CD14-positive monocyte (primary cell): ENCODE measurements around the gene ASTN2. TPM values are rescaled to one million over a fixed set of nuclear protein-coding genes. Genes with fewer than 3 reads are reported as not detected.

Experiments used
- DNase-seq, 3 donors: peaks; one replicate each; pipeline ENCODE4 v3.0.0-alpha.2; 2011 to 2022
- H2AFZ ChIP-seq: 2 replicates; pipeline ENCODE4 v1.6.0; 2012; ENCODE audit warnings: mild to moderate bottlenecking, low read depth, low read length, inconsistent platforms; ENCODE audit not compliant: insufficient read depth, poor library complexity, severe bottlenecking
- H3K27ac ChIP-seq, 2 donors: 1 replicate in 1 of 2; 2 replicates in 1 of 2; pipeline ENCODE4 v1.5.1; 2012 to 2013; ENCODE audit warnings: low read length in 2 of 2, control low read depth in 1 of 2, inconsistent platforms in 1 of 2, low read depth in 1 of 2, mild to moderate bottlenecking in 1 of 2
- H3K27me3 ChIP-seq, 2 donors: one replicate each; pipeline versions ENCODE4 v1.6.0 to v1.6.1; 2011 to 2013; ENCODE audit warnings: low read length in 2 of 2; ENCODE audit not compliant: control insufficient read depth in 2 of 2, insufficient read depth in 2 of 2
- H3K36me3 ChIP-seq, 2 donors: replicated peaks in 1 of 2; 1 replicate in 1 of 2; 2 replicates in 1 of 2; pipeline versions ENCODE4 v1.5.1 to v1.6.1; 2012 to 2013; ENCODE audit warnings: low read length in 2 of 2, control low read depth in 1 of 2, inconsistent platforms in 1 of 2, mild to moderate bottlenecking in 1 of 2; ENCODE audit not compliant: insufficient read depth in 2 of 2, control insufficient read depth in 1 of 2
- H3K4me1 ChIP-seq, 2 donors: 1 replicate in 1 of 2; 2 replicates in 1 of 2; pipeline versions ENCODE4 v1.5.1 to v1.6.1; 2012 to 2013; ENCODE audit warnings: low read length in 2 of 2, control low read depth in 1 of 2, inconsistent platforms in 1 of 2, mild to moderate bottlenecking in 1 of 2, moderate library complexity in 1 of 2; ENCODE audit not compliant: insufficient read depth in 2 of 2, control insufficient read depth in 1 of 2
- H3K4me2 ChIP-seq: replicated peaks from 2 replicates; pipeline ENCODE3; 2012; ENCODE audit warnings: low read length, moderate library complexity, mild to moderate bottlenecking; ENCODE audit not compliant: poor library complexity, severe bottlenecking; ENCODE audit errors: extremely low read depth
- H3K4me3 ChIP-seq, 3 experiments: fragments of 200-600 bp in 1 of 3; sonication (generic) in 1 of 3; replicated peaks in 1 of 3; 1 replicate in 2 of 3; 2 replicates in 1 of 3; pipeline ENCODE4 v1.5.1; 2011 to 2013; ENCODE audit warnings: low read length in 3 of 3, mild to moderate bottlenecking in 3 of 3, control low read depth in 2 of 3, low read depth in 2 of 3, inconsistent platforms in 1 of 3, moderate library complexity in 1 of 3
- H3K79me2 ChIP-seq: 2 replicates; pipeline ENCODE4 v1.6.0; 2012; ENCODE audit warnings: mild to moderate bottlenecking, control low read depth, inconsistent platforms, low read length, moderate library complexity; ENCODE audit not compliant: insufficient read depth
- H3K9ac ChIP-seq: 2 replicates; pipeline ENCODE4 v1.6.0; 2017; ENCODE audit warnings: low read length, mild to moderate bottlenecking; ENCODE audit not compliant: insufficient read depth, poor library complexity, severe bottlenecking
- H3K9me3 ChIP-seq, 2 donors: replicated peaks in 1 of 2; 1 replicate in 1 of 2; 2 replicates in 1 of 2; pipeline versions ENCODE4 v1.5.1 to v1.6.1; 2012 to 2013; ENCODE audit warnings: low read length in 2 of 2, control low read depth in 1 of 2; ENCODE audit not compliant: control insufficient read depth in 1 of 2, insufficient read depth in 1 of 2
- H4K20me1 ChIP-seq: 2 replicates; pipeline ENCODE4 v1.6.0; 2012; ENCODE audit warnings: mild to moderate bottlenecking, low read length, control low read depth, moderate library complexity; ENCODE audit not compliant: insufficient read depth
- H3K27ac Mint-ChIP-seq, 7 donors: one replicate each; pipeline ENCODE4 v1.8.0; 2020; ENCODE audit warnings: mild to moderate bottlenecking in 7 of 7, mixed read lengths in 7 of 7, moderate library complexity in 6 of 7, inconsistent platforms in 2 of 7
- H3K27me3 Mint-ChIP-seq, 3 donors: one replicate each; pipeline ENCODE4 v1.8.0; 2021 to 2022; ENCODE audit warnings: low read depth in 3 of 3, mild to moderate bottlenecking in 3 of 3, mixed read lengths in 3 of 3, moderate library complexity in 3 of 3, inconsistent platforms in 1 of 3
- H3K36me3 Mint-ChIP-seq, 2 donors: one replicate each; pipeline ENCODE4 v1.8.0; 2020; ENCODE audit warnings: mixed read lengths in 2 of 2, inconsistent platforms in 1 of 2, mild to moderate bottlenecking in 1 of 2
- H3K4me1 Mint-ChIP-seq: one replicate; pipeline ENCODE4 v1.8.0; 2020; ENCODE audit warnings: mild to moderate bottlenecking, mixed read lengths
- H3K4me3 Mint-ChIP-seq, 2 donors: one replicate each; pipeline ENCODE4 v1.8.0; 2020; ENCODE audit warnings: mild to moderate bottlenecking in 2 of 2, mixed read lengths in 2 of 2, moderate library complexity in 1 of 2
- H3K9me3 Mint-ChIP-seq, 7 donors: one replicate each; pipeline ENCODE4 v1.8.0; 2020 to 2022; ENCODE audit warnings: mixed read lengths in 7 of 7, mild to moderate bottlenecking in 6 of 7, moderate library complexity in 6 of 7, inconsistent platforms in 2 of 7
- WGBS: methylation state at CpG from one replicate; pipeline ENCODE4 v1.1.5; 2013; ENCODE audit warnings: missing lambda C conversion rate; ENCODE audit not compliant: insufficient coverage; 5-methylcytosine and 5-hydroxymethylcytosine counted together
- intact Hi-C, 2 donors: fragments of 100-400 bp; cut with micrococcal nuclease; formaldehyde crosslinking; loops; one replicate each; pipeline versions ENCODE4 v1.15.0 to v1.15.1; 2023
- polyA plus RNA-seq, 3 donors: library from polyadenylated mRNA; depleted of rRNA in 1 of 3; unstranded in 2 of 3; stranded (reverse) in 1 of 3; fragments of 300-500 nt in 2 of 3; fragments of >200 nt in 1 of 3; fragmentation: Illumina TruSeq in 2 of 3; gene quantifications; 1 replicate in 2 of 3; 2 replicates in 1 of 3; pipeline ENCODE4 v1.2.3, GENCODE V29; 2012 to 2021
- TF ChIP-seq, protein P1 (sequence below): fragments of 200-600 bp; IDR thresholded peaks from one replicate; pipeline ENCODE4 v1.8.0; 2022; ENCODE audit warnings: antibody characterized with exemption, mild to moderate bottlenecking

ASTN2 gene
- polyA plus RNA-seq, 3 donors: not detected

DNA sequence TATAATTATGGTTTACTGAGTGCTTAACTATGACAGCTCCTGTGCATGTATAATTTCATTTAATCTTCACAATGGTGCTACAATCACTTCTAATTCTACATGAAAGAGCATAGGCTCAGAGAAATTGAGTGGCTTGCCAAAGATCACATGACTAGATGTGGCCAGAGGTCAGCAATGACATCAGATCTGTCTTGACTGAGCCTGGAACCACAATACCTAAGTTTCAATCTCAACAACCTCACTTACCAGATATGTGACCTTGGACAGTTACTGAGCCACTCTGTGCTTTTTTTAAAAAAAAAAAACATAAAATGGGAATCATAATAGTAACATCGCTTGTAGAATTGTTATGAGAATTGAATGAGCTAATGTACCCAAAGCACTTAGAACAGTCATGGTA, 597.1 kb downstream of the ASTN2 start:
- H3K4me3 Mint-ChIP-seq: no peak overlapping the region
- no peaks in the 10 kb centered on the region for H4K20me1 ChIP-seq

DNA sequence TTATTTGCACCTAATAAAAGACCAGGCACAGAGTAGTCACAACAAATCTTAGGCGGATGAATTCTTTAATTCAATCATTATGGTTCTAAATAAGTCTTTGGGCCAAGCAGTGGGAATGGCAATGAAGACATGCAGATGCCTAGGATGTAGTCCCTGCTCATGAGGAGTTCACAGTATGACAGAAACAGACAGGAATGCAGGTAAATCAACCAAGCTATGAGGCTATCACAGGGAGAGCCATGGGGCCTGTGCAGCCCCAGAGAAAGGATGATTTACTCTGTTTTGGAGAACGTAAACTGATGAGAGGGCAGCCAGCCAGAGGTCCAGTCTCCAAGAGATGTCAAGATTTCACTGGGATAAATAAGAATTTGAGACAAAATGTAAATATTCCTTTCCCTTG, 598.4 kb downstream of the ASTN2 start:
- TF ChIP-seq, protein P1, sequence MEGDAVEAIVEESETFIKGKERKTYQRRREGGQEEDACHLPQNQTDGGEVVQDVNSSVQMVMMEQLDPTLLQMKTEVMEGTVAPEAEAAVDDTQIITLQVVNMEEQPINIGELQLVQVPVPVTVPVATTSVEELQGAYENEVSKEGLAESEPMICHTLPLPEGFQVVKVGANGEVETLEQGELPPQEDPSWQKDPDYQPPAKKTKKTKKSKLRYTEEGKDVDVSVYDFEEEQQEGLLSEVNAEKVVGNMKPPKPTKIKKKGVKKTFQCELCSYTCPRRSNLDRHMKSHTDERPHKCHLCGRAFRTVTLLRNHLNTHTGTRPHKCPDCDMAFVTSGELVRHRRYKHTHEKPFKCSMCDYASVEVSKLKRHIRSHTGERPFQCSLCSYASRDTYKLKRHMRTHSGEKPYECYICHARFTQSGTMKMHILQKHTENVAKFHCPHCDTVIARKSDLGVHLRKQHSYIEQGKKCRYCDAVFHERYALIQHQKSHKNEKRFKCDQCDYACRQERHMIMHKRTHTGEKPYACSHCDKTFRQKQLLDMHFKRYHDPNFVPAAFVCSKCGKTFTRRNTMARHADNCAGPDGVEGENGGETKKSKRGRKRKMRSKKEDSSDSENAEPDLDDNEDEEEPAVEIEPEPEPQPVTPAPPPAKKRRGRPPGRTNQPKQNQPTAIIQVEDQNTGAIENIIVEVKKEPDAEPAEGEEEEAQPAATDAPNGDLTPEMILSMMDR: no peak
- Mint-ChIP-seq H3K4me3 (no peak overlapping the region), H3K9me3 (peaks cover 0 to 2% (median 0%) of the 10 kb centered on the region in 7 donors), H3K4me1 (no peaks in the 10 kb centered on the region), H3K27ac (no peak overlapping the region), H3K27me3 (peaks cover 0 to 2% (median 1%) of the 10 kb centered on the region in 3 donors), H3K36me3 (no peaks in the 10 kb centered on the region)
- no peaks in the 10 kb centered on the region for H3K9me3 ChIP-seq
- no CpG with 5 or more reads among the region's 2 CpGs for WGBS
- H3K9ac ChIP-seq: no peak overlapping the region
- no peaks in the 10 kb centered on the region for H3K27me3 ChIP-seq
- no peaks in the 10 kb centered on the region for H4K20me1 ChIP-seq
- intact Hi-C loops: no loop called here
- DNase-seq: no peak
- H3K4me2 ChIP-seq: no peak overlapping the region
- H2AFZ ChIP-seq: no peak overlapping the region
- no peaks in the 10 kb centered on the region for H3K79me2 ChIP-seq
- H3K4me1 ChIP-seq: no peaks in the 10 kb centered on the region
- H3K36me3 ChIP-seq: no peaks in the 10 kb centered on the region
- no peak overlapping the region for H3K27ac ChIP-seq
- no peak overlapping the region for H3K4me3 ChIP-seq

More for the DNA sequence above, 597.1 kb downstream of the ASTN2 start:
- H3K27me3 Mint-ChIP-seq: peaks cover 0 to 1% (median 0%) of the 10 kb centered on the region in 3 donors
- Histone ChIP-seq H3K27me3 (no peaks in the 10 kb centered on the region), H3K36me3 (no peaks in the 10 kb centered on the region), H3K4me2 (no peak overlapping the region), H2AFZ (no peak overlapping the region), H3K27ac (no peak overlapping the region), H3K4me3 (no peak overlapping the region), H3K4me1 (no peaks in the 10 kb centered on the region), H3K9me3 (no peaks in the 10 kb centered on the region), H3K9ac (no peak overlapping the region), H3K79me2 (no peaks in the 10 kb centered on the region)
- H3K27ac Mint-ChIP-seq: no peak overlapping the region
- intact Hi-C loops: no loop called here
- no peaks in the 10 kb centered on the region for H3K4me1 Mint-ChIP-seq
- H3K9me3 Mint-ChIP-seq: peaks cover 0 to 2% (median 0%) of the 10 kb centered on the region in 7 donors
- TF ChIP-seq, protein P1: no peak
- DNase-seq: no peak
- no CpG with 5 or more reads among the region's 1 CpG for WGBS
- H3K36me3 Mint-ChIP-seq: no peaks in the 10 kb centered on the region
